T-helper 1 cell (primary cell): ENCODE results near the gene LLGL1.

ENCODE experiments used
- DNase-seq, 5 donors: peaks; one replicate each; pipeline ENCODE4 v3.0.0-alpha.2; 2012 to 2020
- total RNA-seq, 4 donors: gene quantifications; one replicate each; lab custom pipeline; 2026; lab: John Stamatoyannopoulos, UW

The LLGL1 gene
- total RNA-seq, result 31.9 to 37.6 (median 32.8) reads per million in 4 donors

GRCh38 chr17:18225121-18225641, at the start of gene LLGL1:
TSS of gene LLGL1 (plus strand) at chr17:18225635. CDS start at chr17:18225683, 48 bp downstream.
- peak; percentile 92 to 97 (median 94) for DNase-seq

GRCh38 chr17:18176176-18176575, 49.3 kb upstream of the LLGL1 start:
- DNase-seq, result no peak

GRCh38 chr17:18177133-18177532, 48.3 kb upstream of the LLGL1 start:
- DNase-seq, result no peak

GRCh38 chr17:18177722-18178121, 47.7 kb upstream of the LLGL1 start:
- no peak for DNase-seq

GRCh38 chr17:18179196-18179595, 46.2 kb upstream of the LLGL1 start:
- no peak for DNase-seq

GRCh38 chr17:18179804-18180203, 45.6 kb upstream of the LLGL1 start:
- no peak for DNase-seq

- peak in 1 of 5 donors; percentile 21 for DNase-seq
Measured at GRCh38 chr17:18181358-18181757, 44.1 kb upstream of the LLGL1 start.

- no peak for DNase-seq
Measured at GRCh38 chr17:18182110-18182977, 43.1 kb upstream of the LLGL1 start.

GRCh38 chr17:18182978-18183333, 42.5 kb upstream of the LLGL1 start:
- peak in 4 of 5 donors; percentile 65 to 74 (median 70) for DNase-seq

- peak; percentile 94 to 99 (median 95) for DNase-seq
Measured at GRCh38 chr17:18183334-18184142, 41.9 kb upstream of the LLGL1 start, which contains the start of gene ALKBH5. TSS of gene ALKBH5 (plus strand) at chr17:18183828. CDS start at chr17:18184244, 416 bp downstream.

- DNase-seq, result peak; percentile 54 to 78 (median 73)
Measured at GRCh38 chr17:18184143-18185031, 41.0 kb upstream of the LLGL1 start.

- no peak for DNase-seq
Measured at GRCh38 chr17:18185391-18185790, 40.0 kb upstream of the LLGL1 start.

GRCh38 chr17:18185832-18186626, 39.4 kb upstream of the LLGL1 start:
- DNase-seq, result no peak

GRCh38 chr17:18186627-18186982, 38.8 kb upstream of the LLGL1 start:
- DNase-seq, result no peak

GRCh38 chr17:18187226-18187625, 38.2 kb upstream of the LLGL1 start:
- DNase-seq, result no peak

- peak in 1 of 5 donors; percentile 33 for DNase-seq
Measured at GRCh38 chr17:18187821-18188761, 37.3 kb upstream of the LLGL1 start.

GRCh38 chr17:18190628-18191235, 34.7 kb upstream of the LLGL1 start:
- DNase-seq, result no peak

- DNase-seq, result no peak
Measured at GRCh38 chr17:18191236-18191667, 34.2 kb upstream of the LLGL1 start.

- no peak for DNase-seq
Measured at GRCh38 chr17:18191967-18192366, 33.5 kb upstream of the LLGL1 start.

GRCh38 chr17:18194394-18194793, 31.0 kb upstream of the LLGL1 start:
- DNase-seq, result no peak
